Spleen (tissue), 7 donors: ENCODE measurements around the gene CYP4B1.

ENCODE experiments used
- CTCF ChIP-seq, 11 experiments: fragments of 200-600 bp in 7 of 11; fragments of 450-650 bp in 4 of 11; sonication (generic) in 4 of 11; IDR thresholded peaks in 8 of 11; conservative IDR thresholded peaks in 3 of 11; 1 replicate in 7 of 11; 2 replicates in 4 of 11; pipeline versions ENCODE4 v1.4.0 to v1.8.0; 2016 to 2021; ENCODE audit warnings: antibody characterized with exemption in 11 of 11, inconsistent platforms in 4 of 11, mild to moderate bottlenecking in 1 of 11
- POLR2A ChIP-seq, 3 donors: fragments of 450-650 bp; IDR thresholded peaks; one replicate each; pipeline ENCODE4 v1.5.1; 2017; ENCODE audit warnings: antibody characterized with exemption in 3 of 3, mild to moderate bottlenecking in 1 of 3
- donor health status: DM: no; HTN: no; CAD: no; lungs with moderate emphysema.
- donor health status: DM: no; HTN: no; CAD: no.
- donor health status: DM: no; HTN: no; CAD: no.

DNA sequence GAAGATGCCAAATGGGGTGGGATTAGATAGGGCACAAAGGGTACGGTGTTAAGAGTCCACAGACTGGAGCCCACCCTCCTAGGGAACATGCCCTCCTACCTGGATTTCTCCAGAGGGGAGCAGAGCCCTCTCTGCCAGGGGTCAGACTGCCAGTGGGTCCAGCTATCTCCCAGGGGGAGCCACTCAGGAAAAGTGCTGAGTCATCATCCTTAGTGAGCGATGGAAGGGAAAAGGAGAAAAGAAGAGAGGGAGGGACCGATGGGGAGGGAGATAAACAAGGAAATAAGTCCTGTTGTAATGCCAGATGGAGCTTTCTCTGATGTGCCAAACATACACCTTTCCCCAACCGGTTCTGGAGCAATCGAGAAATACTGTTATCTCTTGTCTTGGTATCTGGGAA lies 30.4 kb upstream of the CYP4B1 start:
- TF ChIP-seq POLR2A (IDR thresholded peaks at IDR 0.05) (no peak), CTCF (IDR thresholded peaks at IDR 0.05 in 8 of 11, conservative IDR thresholded peaks at IDR 0.05 in 3 of 11) (no peak)
